Tibial nerve (tissue), 4 donors: ENCODE results near the gene SPATC1L. TPM values are rescaled to one million over a fixed set of nuclear protein-coding genes. Genes with fewer than 3 reads are reported as not detected.

Experiments
- DNase-seq, 2 donors: peaks; one replicate each; pipeline ENCODE4 v3.0.0-alpha.2; 2019; ENCODE audit warnings: low spot score in 2 of 2
- H3K27ac ChIP-seq, 4 donors: fragments of 200-600 bp; sonication (generic) in 3 of 4; one replicate each; pipeline ENCODE4 v1.5.1; 2017 to 2019; ENCODE audit warnings: mild to moderate bottlenecking in 1 of 4
- H3K27me3 ChIP-seq, 2 donors: fragments of 200-600 bp; sonication (generic) in 1 of 2; one replicate each; pipeline versions ENCODE4 v1.5.1 to v1.6.0; 2017 to 2019
- H3K36me3 ChIP-seq, 3 donors: fragments of 200-600 bp; sonication (generic); one replicate each; pipeline ENCODE4 v1.5.1; 2018 to 2019
- H3K4me1 ChIP-seq, 4 donors: fragments of 200-600 bp; sonication (generic) in 3 of 4; one replicate each; pipeline ENCODE4 v1.5.1; 2017 to 2019
- H3K4me3 ChIP-seq, 4 donors: fragments of 200-600 bp; sonication (generic) in 3 of 4; one replicate each; pipeline ENCODE4 v1.5.1; 2017 to 2019; ENCODE audit warnings: mild to moderate bottlenecking in 1 of 4, moderate library complexity in 1 of 4
- H3K9me3 ChIP-seq, 4 donors: fragments of 200-600 bp; sonication (generic) in 3 of 4; one replicate each; pipeline ENCODE4 v1.5.1; 2017 to 2019
- CTCF ChIP-seq, 5 experiments: fragments of 200-600 bp in 3 of 5; fragments of 450-650 bp in 2 of 5; sonication (generic) in 3 of 5; IDR thresholded peaks; one replicate each; pipeline ENCODE4 v1.5.1; 2016 to 2019; ENCODE audit warnings: antibody characterized with exemption in 5 of 5, mild to moderate bottlenecking in 3 of 5, moderate library complexity in 2 of 5
- EP300 ChIP-seq, 2 donors: sonication (generic); formaldehyde crosslinking; IDR thresholded peaks; one replicate each; pipeline ENCODE4 v1.6.1; 2017; ENCODE audit warnings: antibody characterized with exemption in 2 of 2, mild to moderate bottlenecking in 1 of 2
- POLR2A ChIP-seq, 2 donors: fragments of 450-650 bp; IDR thresholded peaks; one replicate each; pipeline ENCODE4 v1.6.1; 2017; ENCODE audit warnings: antibody characterized with exemption in 2 of 2, mild to moderate bottlenecking in 2 of 2, moderate library complexity in 2 of 2
- WGBS, 2 donors: methylation state at CpG; one replicate each; pipeline ENCODE4 v1.1.5; 2018; 5-methylcytosine and 5-hydroxymethylcytosine counted together
- total RNA-seq, 4 donors: library from RNA; depleted of rRNA; stranded (reverse); fragments of >200 nt; gene quantifications; one replicate each; pipeline ENCODE4 v1.1.0, GENCODE V29; 2016

Gene SPATC1L
- total RNA-seq, 4 donors from 2014 or later, result 4.5 to 12.9 (median 8.0) TPM

GRCh38 chr21:46125846-46126301, 58.4 kb downstream of the SPATC1L start:
- Histone ChIP-seq H3K27ac (no peak overlapping the region), H3K27me3 (no peaks in the 10 kb centered on the region), H3K9me3 (no peaks in the 10 kb centered on the region), H3K4me1 (no peaks in the 10 kb centered on the region), H3K4me3 (no peak overlapping the region), H3K36me3 (peaks cover 0 to 87% (median 0%) of the 10 kb centered on the region in 3 donors)
- TF ChIP-seq POLR2A (IDR thresholded peaks at IDR 0.05), result no peak
- TF ChIP-seq EP300 (IDR thresholded peaks at IDR 0.05), result no peak
- TF ChIP-seq CTCF (IDR thresholded peaks at IDR 0.05), result no peak
- WGBS, 2 donors, result 85 to 91% methylated on average over 39 to 47 of the region's 47 CpGs
- peak in 1 of 2 donors; percentile 12 for DNase-seq

GRCh38 chr21:46124926-46125845, 59.1 kb downstream of the SPATC1L start:
- DNase-seq, result peak in 1 of 2 donors; percentile 12
- H3K27ac ChIP-seq, result no peak overlapping the region
- H3K27me3 ChIP-seq, result no peaks in the 10 kb centered on the region

GRCh38 chr21:46124083-46124925, 60.0 kb downstream of the SPATC1L start:
- WGBS, 2 donors, result 90 to 94% methylated on average over 14 to 16 of the region's 16 CpGs
- Histone ChIP-seq H3K27me3 (no peaks in the 10 kb centered on the region), H3K4me1 (no peaks in the 10 kb centered on the region), H3K4me3 (no peak overlapping the region), H3K36me3 (peaks cover 0 to 98% (median 0%) of the 10 kb centered on the region in 3 donors), H3K9me3 (no peaks in the 10 kb centered on the region), H3K27ac (no peak overlapping the region)
- TF ChIP-seq POLR2A (IDR thresholded peaks at IDR 0.05), result no peak
- no peak for TF ChIP-seq EP300 (IDR thresholded peaks at IDR 0.05)
- TF ChIP-seq CTCF (IDR thresholded peaks at IDR 0.05), result no peak
- DNase-seq, result peak in 1 of 2 donors; percentile 11

More at GRCh38 chr21:46124926-46125845, 59.1 kb downstream of the SPATC1L start:
- TF ChIP-seq CTCF (IDR thresholded peaks at IDR 0.05), result no peak
- TF ChIP-seq EP300 (IDR thresholded peaks at IDR 0.05), result no peak
- no peak for TF ChIP-seq POLR2A (IDR thresholded peaks at IDR 0.05)
- H3K9me3 ChIP-seq, result no peaks in the 10 kb centered on the region
- whole genome bisulfite sequencing, 2 donors, result 84 to 91% methylated on average over 34 to 42 of the region's 49 CpGs
- H3K4me1 ChIP-seq, result no peaks in the 10 kb centered on the region
- H3K36me3 ChIP-seq, result peaks cover 0 to 94% (median 0%) of the 10 kb centered on the region in 3 donors
- H3K4me3 ChIP-seq, result no peak overlapping the region

GRCh38 chr21:46122758-46123683, 61.2 kb downstream of the SPATC1L start:
- H3K4me3 ChIP-seq, result no peak overlapping the region
- no peak overlapping the region for H3K27ac ChIP-seq
- peaks cover 0 to 98% (median 0%) of the 10 kb centered on the region in 3 donors for H3K36me3 ChIP-seq
- TF ChIP-seq EP300 (IDR thresholded peaks at IDR 0.05) (no peak), POLR2A (IDR thresholded peaks at IDR 0.05) (no peak), CTCF (IDR thresholded peaks at IDR 0.05) (no peak)
- no peaks in the 10 kb centered on the region for H3K4me1 ChIP-seq
- DNase-seq, result peak in 1 of 2 donors; percentile 5
- H3K9me3 ChIP-seq, result no peaks in the 10 kb centered on the region
- H3K27me3 ChIP-seq, result no peaks in the 10 kb centered on the region
- WGBS, 2 donors, result 94 to 95% methylated on average over 11 to 12 of the region's 12 CpGs
